Transverse colon (tissue), 4 donors: ENCODE data around the gene POU2F3. TPM values are rescaled to one million over a fixed set of nuclear protein-coding genes. Genes with fewer than 3 reads are reported as not detected.

Experiments used
- DNase-seq: peaks from one replicate; pipeline ENCODE4 v3.0.0-alpha.2; 2019
- H3K27ac ChIP-seq, 4 donors: fragments of 200-600 bp; sonication (generic); 2 replicates each; pipeline ENCODE4 v1.5.1; 2016 to 2018; ENCODE audit warnings: inconsistent platforms in 4 of 4
- H3K27me3 ChIP-seq: fragments of 200-600 bp; sonication (generic); 2 replicates; pipeline ENCODE4 v1.5.1; 2017; ENCODE audit warnings: inconsistent platforms
- H3K36me3 ChIP-seq, 4 donors: fragments of 200-600 bp; sonication (generic); 2 replicates each; pipeline ENCODE4 v1.5.1; 2017 to 2019; ENCODE audit warnings: inconsistent platforms in 4 of 4
- H3K4me1 ChIP-seq, 4 donors: fragments of 200-600 bp; sonication (generic); 2 replicates each; pipeline ENCODE4 v1.5.1; 2017 to 2020; ENCODE audit warnings: inconsistent platforms in 4 of 4
- H3K4me3 ChIP-seq, 4 donors: fragments of 200-600 bp; sonication (generic); 1 replicate in 1 of 4; 2 replicates in 3 of 4; pipeline versions ENCODE4 v1.5.1 to v1.6.1; 2017 to 2019; ENCODE audit warnings: inconsistent platforms in 4 of 4
- H3K9me3 ChIP-seq, 2 donors: fragments of 200-600 bp; sonication (generic); 2 replicates each; pipeline ENCODE4 v1.5.1; 2017 to 2019; ENCODE audit warnings: inconsistent platforms in 2 of 2
- EP300 ChIP-seq: sonication (generic); formaldehyde crosslinking; IDR thresholded peaks from one replicate; pipeline ENCODE4 v1.6.1; 2017; ENCODE audit warnings: antibody characterized with exemption, low read depth
- POLR2A ChIP-seq: fragments of 450-650 bp; IDR thresholded peaks from one replicate; pipeline ENCODE4 v1.6.1; 2016; ENCODE audit warnings: antibody characterized with exemption, mild to moderate bottlenecking, moderate library complexity
- POLR2AphosphoS5 ChIP-seq, 3 donors: sonication (generic); formaldehyde crosslinking; IDR thresholded peaks; one replicate each; pipeline ENCODE4 v1.6.1; 2016; ENCODE audit warnings: antibody characterized with exemption in 3 of 3
- WGBS, 2 donors: methylation state at CpG; one replicate each; pipeline ENCODE4 v1.1.5; 2018; ENCODE audit warnings: low coverage in 1 of 2; 5-methylcytosine and 5-hydroxymethylcytosine counted together
- in situ Hi-C, 4 donors: fragments of 200-750 bp; cut with MboI; loops; one replicate each; pipeline versions ENCODE4 v1.15.0 to v1.15.1; 2017; ENCODE audit warnings: low sequenced_read_pairs in 3 of 4, low pct_ligation_motif_present in 1 of 4, low pct_unique_long_range_greater_than_20kb in 1 of 4
- intact Hi-C: fragments of 100-400 bp; cut with DNase I; formaldehyde crosslinking; loops from one replicate; pipeline ENCODE4 v1.15.1; 2023; ENCODE audit warnings: low total_unique reads
- total RNA-seq, 4 donors: library from RNA; depleted of rRNA; stranded (reverse); fragments of >200 nt; gene quantifications; one replicate each; pipeline ENCODE4 v1.1.0, GENCODE V29; 2016
- TF ChIP-seq, protein P1 (sequence below), 5 experiments: fragments of 200-600 bp in 3 of 5; fragments of 450-650 bp in 2 of 5; sonication (generic) in 3 of 5; IDR thresholded peaks; 1 replicate in 2 of 5; 2 replicates in 3 of 5; pipeline ENCODE4 v1.5.1; 2016 to 2017; ENCODE audit warnings: antibody characterized with exemption in 5 of 5, inconsistent platforms in 3 of 5, mild to moderate bottlenecking in 2 of 5, moderate library complexity in 1 of 5

POU2F3 gene
- total RNA-seq, 4 donors from 2014 or later: 1.9 to 2.2 TPM; not detected in 2

DNA sequence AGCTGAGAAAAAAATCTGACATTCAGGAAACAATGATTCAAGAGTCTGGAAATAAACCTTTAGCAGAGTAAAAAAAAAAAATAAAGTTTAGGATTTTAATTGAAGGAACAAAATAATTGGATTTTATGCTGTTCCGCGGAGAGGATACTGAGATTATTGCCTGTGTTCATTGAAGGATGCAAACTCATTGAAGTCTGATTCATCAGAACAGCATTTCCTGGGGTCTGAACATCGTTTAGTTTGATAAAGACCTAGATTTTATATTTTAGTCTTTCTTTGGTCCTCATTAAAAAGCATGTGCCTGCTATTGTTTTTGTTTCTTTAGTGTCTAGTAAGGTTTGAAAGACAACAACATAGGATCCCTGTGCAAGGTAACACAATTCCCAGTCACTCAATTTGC is 89.6 kb downstream of the POU2F3 start:
- WGBS, 2 donors: 83% methylated on average over 3 of the region's 3 CpGs
- peaks cover 13 to 35% (median 19%) of the 10 kb centered on the region in 4 donors for H3K4me1 ChIP-seq
- H3K4me3 ChIP-seq: no peak overlapping the region
- no peaks in the 10 kb centered on the region for H3K36me3 ChIP-seq
- TF ChIP-seq, protein P1, sequence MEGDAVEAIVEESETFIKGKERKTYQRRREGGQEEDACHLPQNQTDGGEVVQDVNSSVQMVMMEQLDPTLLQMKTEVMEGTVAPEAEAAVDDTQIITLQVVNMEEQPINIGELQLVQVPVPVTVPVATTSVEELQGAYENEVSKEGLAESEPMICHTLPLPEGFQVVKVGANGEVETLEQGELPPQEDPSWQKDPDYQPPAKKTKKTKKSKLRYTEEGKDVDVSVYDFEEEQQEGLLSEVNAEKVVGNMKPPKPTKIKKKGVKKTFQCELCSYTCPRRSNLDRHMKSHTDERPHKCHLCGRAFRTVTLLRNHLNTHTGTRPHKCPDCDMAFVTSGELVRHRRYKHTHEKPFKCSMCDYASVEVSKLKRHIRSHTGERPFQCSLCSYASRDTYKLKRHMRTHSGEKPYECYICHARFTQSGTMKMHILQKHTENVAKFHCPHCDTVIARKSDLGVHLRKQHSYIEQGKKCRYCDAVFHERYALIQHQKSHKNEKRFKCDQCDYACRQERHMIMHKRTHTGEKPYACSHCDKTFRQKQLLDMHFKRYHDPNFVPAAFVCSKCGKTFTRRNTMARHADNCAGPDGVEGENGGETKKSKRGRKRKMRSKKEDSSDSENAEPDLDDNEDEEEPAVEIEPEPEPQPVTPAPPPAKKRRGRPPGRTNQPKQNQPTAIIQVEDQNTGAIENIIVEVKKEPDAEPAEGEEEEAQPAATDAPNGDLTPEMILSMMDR (IDR thresholded peaks at IDR 0.05): no peak
- TF ChIP-seq POLR2A: no peak
- no peak overlapping the region for H3K27ac ChIP-seq
- DNase-seq: no peak
- in situ Hi-C loops: loop anchor here in 1 of 4 donors (25.0 kb wide), 1 partner anchor 108 kb away; no protein-coding TSS in a partner anchor
- peaks cover 14% of the 10 kb centered on the region for H3K27me3 ChIP-seq
- no peaks in the 10 kb centered on the region for H3K9me3 ChIP-seq
- intact Hi-C loops: no loop called here

DNA sequence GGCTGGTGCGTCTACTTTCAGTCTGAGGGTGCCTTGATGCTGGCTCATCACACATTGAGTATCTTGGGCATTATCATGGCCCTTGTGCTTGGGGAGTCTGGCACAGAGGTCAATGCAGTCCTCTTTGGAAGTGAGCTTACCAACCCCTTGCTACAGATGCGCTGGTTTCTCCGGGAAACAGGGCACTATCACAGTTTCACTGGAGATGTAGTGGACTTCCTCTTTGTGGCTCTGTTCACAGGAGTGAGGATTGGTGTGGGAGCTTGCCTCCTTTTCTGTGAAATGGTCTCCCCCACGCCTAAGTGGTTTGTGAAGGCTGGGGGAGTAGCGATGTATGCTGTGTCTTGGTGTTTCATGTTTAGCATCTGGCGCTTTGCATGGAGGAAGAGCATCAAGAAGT is 90.1 kb downstream of the POU2F3 start:
- WGBS, 2 donors: 94% methylated on average over 6 of the region's 6 CpGs; no CpG with 5 or more reads in 1 of the 2 donors
- no peaks in the 10 kb centered on the region for H3K9me3 ChIP-seq
- intact Hi-C loops (no loop called here), in situ Hi-C loops (loop anchor here in 1 of 4 donors (25.0 kb wide), 1 partner anchor 107 kb away; no protein-coding TSS in a partner anchor)
- peaks cover 13 to 32% (median 17%) of the 10 kb centered on the region in 4 donors for H3K4me1 ChIP-seq
- no peaks in the 10 kb centered on the region for H3K36me3 ChIP-seq
- peaks cover 9% of the 10 kb centered on the region for H3K27me3 ChIP-seq
- TF ChIP-seq EP300 (no peak), POLR2A (no peak), POLR2AphosphoS5 (IDR thresholded peaks at IDR 0.05) (no peak)
- TF ChIP-seq, protein P1 (IDR thresholded peaks at IDR 0.05): no peak
- no peak overlapping the region for H3K27ac ChIP-seq
- no peak for DNase-seq
- no peak overlapping the region for H3K4me3 ChIP-seq

DNA sequence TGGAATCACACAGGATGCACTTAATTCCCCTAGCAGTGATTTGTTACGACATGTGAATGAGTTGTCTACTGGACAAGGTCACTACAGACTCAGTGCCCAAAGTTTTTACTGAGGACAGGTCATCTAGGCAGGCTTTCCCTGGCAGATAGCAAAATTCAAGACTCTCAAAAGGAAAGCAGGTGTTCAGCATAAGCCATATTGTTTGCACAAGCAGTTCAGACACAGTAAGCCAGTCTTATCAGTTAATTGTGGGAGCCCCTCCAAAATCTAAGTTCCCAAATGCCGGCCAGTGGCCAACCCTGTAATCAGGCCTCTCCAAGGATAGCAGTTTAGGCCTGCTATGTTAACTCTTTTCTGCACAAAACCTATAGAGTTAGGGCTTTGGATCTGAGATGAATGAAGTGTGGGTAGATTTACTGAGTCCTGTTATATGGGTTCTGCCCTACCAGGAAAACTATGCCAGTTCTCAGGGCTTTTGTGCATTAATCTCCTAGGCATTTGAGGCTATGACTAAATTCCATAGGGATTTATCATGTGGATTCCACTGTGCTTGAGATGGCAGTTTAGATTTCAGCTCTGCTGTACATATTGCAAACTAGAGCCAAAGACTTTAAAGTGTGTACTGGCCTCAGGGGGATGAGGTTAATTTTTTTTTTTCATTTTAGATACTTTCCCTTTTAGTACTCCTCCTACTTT is 91.5 kb downstream of the POU2F3 start:
- in situ Hi-C loops: loop anchor here in 1 of 4 donors (25.0 kb wide), 1 partner anchor 106 kb away; no protein-coding TSS in a partner anchor
- Histone ChIP-seq H3K27me3 (no peaks in the 10 kb centered on the region), H3K27ac (peak overlapping the region in 1 of 4 donors; percentile 23), H3K9me3 (no peaks in the 10 kb centered on the region), H3K36me3 (no peaks in the 10 kb centered on the region), H3K4me1 (peaks cover 5 to 26% (median 13%) of the 10 kb centered on the region in 4 donors), H3K4me3 (no peak overlapping the region)
- 40 to 50% methylated on average over 2 of the region's 2 CpGs for WGBS, 2 donors
- TF ChIP-seq POLR2AphosphoS5 (IDR thresholded peaks at IDR 0.05) (no peak), EP300 (no peak), POLR2A (no peak)
- TF ChIP-seq, protein P1 (IDR thresholded peaks at IDR 0.05): no peak
- DNase-seq: no peak
- intact Hi-C loops: no loop called here

DNA sequence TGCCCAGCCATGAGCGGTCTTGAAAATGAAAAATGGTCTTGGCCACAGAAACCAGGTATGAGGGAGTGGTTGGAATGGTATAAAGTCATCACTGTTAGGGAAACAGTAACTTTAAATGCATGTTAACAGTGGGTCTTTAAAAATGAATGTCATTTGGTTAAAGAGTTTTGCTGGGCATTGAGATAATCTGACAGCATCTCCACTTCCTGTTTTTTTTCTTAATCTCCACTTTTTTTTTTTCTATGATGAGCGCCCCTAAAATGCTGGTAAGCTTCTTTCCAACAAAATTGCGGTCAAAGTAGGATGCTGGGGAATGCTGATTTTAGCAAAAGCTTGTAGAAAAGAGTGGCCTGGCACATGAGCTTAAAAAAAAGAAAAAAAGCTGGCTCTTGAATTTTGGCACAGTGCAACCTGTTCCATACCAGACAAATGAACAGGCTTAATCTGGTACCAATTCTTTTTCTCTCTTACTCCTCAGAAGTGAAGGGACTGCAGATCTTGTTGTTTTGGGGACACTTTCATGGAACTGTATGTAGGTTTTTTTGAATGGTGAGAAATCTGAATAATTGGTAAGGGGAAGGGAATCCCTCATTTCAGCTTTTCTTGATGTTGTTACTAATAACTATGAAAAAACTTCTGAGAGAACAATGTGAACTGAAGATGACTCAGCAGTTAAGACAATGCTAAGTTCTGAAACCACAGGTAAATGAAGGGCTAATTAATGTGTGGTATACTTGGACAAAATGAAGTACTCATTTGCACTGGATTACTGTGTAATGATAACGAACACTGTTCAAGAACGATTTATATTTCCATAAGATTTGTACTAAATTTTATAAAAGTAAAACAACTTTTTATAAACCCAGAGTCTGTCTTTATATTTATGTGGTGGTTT is 93.1 kb downstream of the POU2F3 start:
- TF ChIP-seq, protein P1 (IDR thresholded peaks at IDR 0.05): no peak
- TF ChIP-seq EP300 (no peak), POLR2A (no peak), POLR2AphosphoS5 (IDR thresholded peaks at IDR 0.05) (no peak)
- DNase-seq: no peak
- H3K4me3 ChIP-seq: no peak overlapping the region
- in situ Hi-C loops (loop anchor here in 1 of 4 donors (25.0 kb wide), 1 partner anchor 104 kb away; no protein-coding TSS in a partner anchor), intact Hi-C loops (no loop called here)
- H3K27me3 ChIP-seq: no peaks in the 10 kb centered on the region
- H3K27ac ChIP-seq: no peak overlapping the region
- H3K9me3 ChIP-seq: no peaks in the 10 kb centered on the region
- WGBS, 2 donors: 89% methylated on average over 4 to 5 of the region's 5 CpGs
- H3K4me1 ChIP-seq: peaks cover 0 to 16% (median 7%) of the 10 kb centered on the region in 4 donors
- no peaks in the 10 kb centered on the region for H3K36me3 ChIP-seq
